Measurements from ENCODE around the gene MKRN2.

DNA sequence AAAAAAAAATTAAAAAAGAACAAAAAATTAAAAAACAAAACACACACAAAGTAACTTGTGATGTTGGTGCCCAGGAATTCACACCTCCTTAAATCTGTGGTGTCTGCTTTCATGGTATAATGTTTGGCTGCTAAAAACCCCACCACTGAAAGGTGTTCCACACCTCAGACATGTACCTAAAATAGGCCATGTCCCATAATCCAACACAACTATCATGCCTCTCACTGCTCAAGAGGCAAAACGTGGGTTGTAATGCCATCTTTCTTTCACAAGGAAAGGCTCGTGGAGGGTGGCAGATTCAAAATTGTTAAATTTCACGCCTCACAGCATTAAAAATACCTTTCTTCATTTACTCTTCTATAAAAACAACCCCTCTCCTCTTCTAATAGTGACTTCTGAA lies 29.5 kb downstream of the MKRN2 start:
- TF ChIP-seq POLR2A (IDR thresholded peaks at IDR 0.05; ENCODE audit: low read depth, low read length) (no peak), POLR2AphosphoS5 (IDR thresholded peaks at IDR 0.05; ENCODE audit: low read depth, low read length) (no peak), TAF1 (IDR thresholded peaks at IDR 0.05; ENCODE audit: low read depth, low read length) (no peak), PAX5 (IDR thresholded peaks at IDR 0.05; ENCODE audit: insufficient read depth, low read length, severe bottlenecking) (no peak), SPI1 (IDR thresholded peaks at IDR 0.05; ENCODE audit: low read depth, low read length) (no peak)

Measured in GM12891 (cell line).